Panc1 (cell line): ENCODE measurements around the gene EBLN1.

Experiments used
- CTCF ChIP-seq: fragments of 450-650 bp; IDR thresholded peaks from 2 replicates; pipeline ENCODE4 v1.5.1; 2017; ENCODE audit warnings: mild to moderate bottlenecking
- POLR2AphosphoS5 ChIP-seq: IDR thresholded peaks from 2 replicates; pipeline ENCODE4 v1.6.1; 2012; ENCODE audit warnings: mild to moderate bottlenecking, low read depth, low read length, moderate library complexity
- SIN3A ChIP-seq: IDR thresholded peaks from 2 replicates; pipeline ENCODE4 v1.6.1; 2012; ENCODE audit warnings: low read depth, mild to moderate bottlenecking, low read length, moderate library complexity, borderline replicate concordance; ENCODE audit not compliant: insufficient read depth

DNA sequence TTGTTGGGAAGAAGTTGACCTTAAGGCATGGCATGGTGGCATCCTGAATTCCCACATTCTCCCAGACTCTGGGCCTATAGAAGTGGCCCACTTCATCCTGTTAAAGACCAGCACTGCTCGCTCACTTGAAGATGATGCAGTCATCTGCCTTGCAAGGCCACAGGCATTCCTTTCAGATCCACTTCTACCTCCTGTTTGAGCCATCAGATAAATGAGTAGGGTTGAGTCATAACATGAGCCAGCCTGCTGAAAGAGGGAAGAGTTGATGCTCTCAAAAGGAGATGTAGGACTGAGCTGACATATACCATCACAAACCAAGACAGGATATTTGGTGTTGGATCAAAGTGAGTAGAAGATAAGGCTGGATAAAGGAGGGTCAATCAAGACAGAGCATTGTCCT lies 1.5 kb upstream of the EBLN1 start:
- TF ChIP-seq CTCF: no peak
- no peak for TF ChIP-seq SIN3A
- TF ChIP-seq POLR2AphosphoS5: no peak
